Thymus (tissue), 11 donors: ENCODE data around the gene KLHL5. TPM values are rescaled to one million over a fixed set of nuclear protein-coding genes. Genes with fewer than 3 reads are reported as not detected.

Source experiments
- DNase-seq, 9 donors: peaks; one replicate each; pipeline ENCODE4 v3.0.0-alpha.2; 2013; ENCODE audit warnings: low spot score in 9 of 9, low read depth in 6 of 9, missing footprints in 1 of 9
- H3K27ac ChIP-seq, 2 donors: one replicate each; pipeline ENCODE4 v1.5.1; 2013; ENCODE audit warnings: control low read depth in 1 of 2, low read depth in 1 of 2, low read length in 1 of 2, mild to moderate bottlenecking in 1 of 2, moderate library complexity in 1 of 2
- H3K27me3 ChIP-seq, 2 donors: one replicate each; pipeline ENCODE4 v1.5.1; 2013; ENCODE audit warnings: low read length in 1 of 2; ENCODE audit not compliant: control insufficient read depth in 2 of 2, insufficient read depth in 1 of 2
- H3K36me3 ChIP-seq, 2 donors: one replicate each; pipeline ENCODE4 v1.5.1; 2013; ENCODE audit warnings: low read length in 1 of 2, mild to moderate bottlenecking in 1 of 2, moderate library complexity in 1 of 2; ENCODE audit not compliant: control insufficient read depth in 2 of 2, insufficient read depth in 2 of 2
- H3K4me1 ChIP-seq, 2 donors: one replicate each; pipeline ENCODE4 v1.5.1; 2013; ENCODE audit warnings: low read length in 2 of 2; ENCODE audit not compliant: control insufficient read depth in 2 of 2, insufficient read depth in 2 of 2
- H3K4me3 ChIP-seq, 2 donors: one replicate each; pipeline ENCODE4 v1.5.1; 2013; ENCODE audit warnings: low read length in 2 of 2, control low read depth in 1 of 2, mild to moderate bottlenecking in 1 of 2
- H3K9me3 ChIP-seq, 2 donors: one replicate each; pipeline ENCODE4 v1.5.1; 2013; ENCODE audit warnings: low read length in 1 of 2, mild to moderate bottlenecking in 1 of 2; ENCODE audit not compliant: control insufficient read depth in 2 of 2, insufficient read depth in 1 of 2
- WGBS: extraction: QIAGEN DNeasy Blood & Tissue Kit; methylation state at CpG from one replicate; pipeline ENCODE4 v1.1.7; 2013; 5-methylcytosine and 5-hydroxymethylcytosine counted together
- polyA plus RNA-seq: library from polyadenylated mRNA; stranded (reverse); fragments of 200-250 nt; gene quantifications from one replicate; pipeline ENCODE4 v1.2.3, GENCODE V29; 2013
- total RNA-seq: library from RNA; stranded (reverse); fragments of 120-200 nt; gene quantifications from one replicate; pipeline ENCODE4 v1.2.4, GENCODE V29; 2013
- donor health status: healthy.

KLHL5 gene
- total and polyA plus RNA-seq, 2 donors, result 9.9 to 16.0 TPM

GRCh38 chr4:39104255-39104654 lies 42.2 kb downstream of the KLHL5 start:
- 97% methylated on average over 2 of the region's 2 CpGs for WGBS
- no peak for DNase-seq
- H3K36me3 ChIP-seq, result peaks cover 0 to 2% of the 10 kb centered on the region in 2 donors

GRCh38 chr4:39106011-39106410 lies 44.0 kb downstream of the KLHL5 start:
- Histone ChIP-seq H3K4me3 (no peak overlapping the region), H3K9me3 (peaks cover 0 to 2% of the 10 kb centered on the region in 2 donors), H3K4me1 (no peaks in the 10 kb centered on the region), H3K27me3 (no peaks in the 10 kb centered on the region), H3K27ac (no peak overlapping the region), H3K36me3 (peaks cover 0 to 2% of the 10 kb centered on the region in 2 donors)
- no peak for DNase-seq
- 99% methylated on average over 4 of the region's 4 CpGs for WGBS

More at GRCh38 chr4:39104255-39104654, 42.2 kb downstream of the KLHL5 start:
- Histone ChIP-seq H3K9me3 (peaks cover 0 to 2% of the 10 kb centered on the region in 2 donors), H3K27me3 (no peaks in the 10 kb centered on the region), H3K4me3 (no peak overlapping the region), H3K4me1 (no peaks in the 10 kb centered on the region), H3K27ac (no peak overlapping the region)

- Histone ChIP-seq H3K36me3 (peaks cover 0 to 3% of the 10 kb centered on the region in 2 donors), H3K4me1 (no peaks in the 10 kb centered on the region), H3K4me3 (no peak overlapping the region), H3K9me3 (no peaks in the 10 kb centered on the region), H3K27me3 (no peaks in the 10 kb centered on the region), H3K27ac (no peak overlapping the region)
- WGBS, result 93% methylated on average over 2 of the region's 2 CpGs
- no peak for DNase-seq
These were observed 52.4 kb downstream of the KLHL5 start for GRCh38 chr4:39114436-39114835.

- no peak overlapping the region for H3K27ac ChIP-seq
- peak in 1 of 9 donors; percentile 19 for DNase-seq
- H3K4me1 ChIP-seq, result no peaks in the 10 kb centered on the region
- H3K27me3 ChIP-seq, result no peaks in the 10 kb centered on the region
- no peaks in the 10 kb centered on the region for H3K36me3 ChIP-seq
- WGBS, result 90% methylated on average over 6 of the region's 6 CpGs
- no peaks in the 10 kb centered on the region for H3K9me3 ChIP-seq
- no peak overlapping the region for H3K4me3 ChIP-seq
These were observed 56.1 kb downstream of the KLHL5 start for GRCh38 chr4:39118034-39118658.

GRCh38 chr4:39120418-39120817 lies 58.4 kb downstream of the KLHL5 start:
- no peak overlapping the region for H3K4me3 ChIP-seq
- no peak overlapping the region for H3K27ac ChIP-seq
- DNase-seq, result no peak
- WGBS, result 96% methylated on average over 1 of the region's 1 CpG
- H3K9me3 ChIP-seq, result no peaks in the 10 kb centered on the region
- no peaks in the 10 kb centered on the region for H3K36me3 ChIP-seq
- no peaks in the 10 kb centered on the region for H3K27me3 ChIP-seq
- no peaks in the 10 kb centered on the region for H3K4me1 ChIP-seq

GRCh38 chr4:39124885-39125599 lies 63.0 kb downstream of the KLHL5 start:
- Histone ChIP-seq H3K9me3 (no peaks in the 10 kb centered on the region), H3K4me1 (no peaks in the 10 kb centered on the region), H3K4me3 (no peak overlapping the region), H3K36me3 (no peaks in the 10 kb centered on the region), H3K27me3 (no peaks in the 10 kb centered on the region), H3K27ac (no peak overlapping the region)
- WGBS, result 98% methylated on average over 9 of the region's 9 CpGs
- DNase-seq, result no peak

- H3K36me3 ChIP-seq, result no peaks in the 10 kb centered on the region
- WGBS, result 95% methylated on average over 3 of the region's 3 CpGs
- H3K27ac ChIP-seq, result no peak overlapping the region
- H3K4me3 ChIP-seq, result no peak overlapping the region
- H3K4me1 ChIP-seq, result no peaks in the 10 kb centered on the region
- H3K9me3 ChIP-seq, result no peaks in the 10 kb centered on the region
- H3K27me3 ChIP-seq, result no peaks in the 10 kb centered on the region
- DNase-seq, result no peak
These were observed 63.6 kb downstream of the KLHL5 start for GRCh38 chr4:39125600-39125985.

- WGBS, result 98% methylated on average over 11 of the region's 11 CpGs
- Histone ChIP-seq H3K4me3 (no peak overlapping the region), H3K9me3 (no peaks in the 10 kb centered on the region), H3K27ac (no peak overlapping the region), H3K4me1 (no peaks in the 10 kb centered on the region), H3K36me3 (no peaks in the 10 kb centered on the region), H3K27me3 (no peaks in the 10 kb centered on the region)
- no peak for DNase-seq
These were observed 64.4 kb downstream of the KLHL5 start for GRCh38 chr4:39126256-39127095.

- Histone ChIP-seq H3K36me3 (no peaks in the 10 kb centered on the region), H3K27me3 (no peaks in the 10 kb centered on the region), H3K9me3 (no peaks in the 10 kb centered on the region), H3K27ac (no peak overlapping the region), H3K4me3 (no peak overlapping the region), H3K4me1 (peaks cover 0 to 4% of the 10 kb centered on the region in 2 donors)
- DNase-seq, result no peak
- WGBS, result 98% methylated on average over 3 of the region's 3 CpGs
These were observed 71.6 kb downstream of the KLHL5 start for GRCh38 chr4:39133623-39134022.
